ENCODE data around the gene IPCEF1. TPM values are rescaled to one million over a fixed set of nuclear protein-coding genes. Genes with fewer than 3 reads are reported as not detected.

Gene IPCEF1
- total and polyA plus RNA-seq, 2 experiments from 2014 or later, result not detected

DNA sequence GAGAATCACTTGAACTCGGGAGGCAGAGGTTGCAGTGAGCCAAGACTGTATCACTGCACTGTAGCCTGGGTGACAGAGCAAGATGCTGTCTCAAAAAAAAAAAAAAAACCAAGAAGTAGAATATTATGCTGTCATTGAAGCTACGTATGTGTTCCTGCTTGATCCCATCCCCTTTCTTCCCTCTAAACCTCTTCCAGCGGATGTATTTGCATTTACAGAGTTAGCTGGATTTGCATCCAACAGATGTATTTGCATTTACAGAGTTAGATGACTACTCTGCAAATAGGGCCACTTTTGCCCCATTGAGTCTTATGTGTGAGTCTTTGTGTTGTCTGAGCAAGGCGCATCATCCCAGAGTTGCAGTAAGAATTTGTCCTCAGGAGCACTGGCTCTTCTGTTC lies 24.9 kb upstream of the IPCEF1 start:
- no peaks in the 10 kb centered on the region for H3K79me2 ChIP-seq (ENCODE audit: insufficient read depth)
- no peak overlapping the region for H3K9ac ChIP-seq
- no peaks in the 10 kb centered on the region for H4K20me1 ChIP-seq (ENCODE audit: insufficient read depth)
- TF ChIP-seq EZH2 (IDR thresholded peaks at IDR 0.05; ENCODE audit: insufficient read depth, poor library complexity, severe bottlenecking), result no peak
- TF ChIP-seq EZH2phosphoT487 (IDR thresholded peaks at IDR 0.05; ENCODE audit: insufficient read depth, low read depth), result no peak
- H3K36me3 ChIP-seq (ENCODE audit: low read depth), result no peaks in the 10 kb centered on the region
- in situ Hi-C loops (cut with MboI), result no loop called here
- WGBS, 2 experiments (ENCODE audit: low coverage in 1 of 2, low lambda C conversion rate in 2 of 2, missing lambda C conversion rate in 2 of 2), result 86 to 90% methylated on average over 4 of the region's 4 CpGs
- H3K4me3 ChIP-seq, result no peak overlapping the region
- no peaks in the 10 kb centered on the region for H3K4me1 ChIP-seq (ENCODE audit: insufficient read depth)
- H3K4me2 ChIP-seq (ENCODE audit: unreplicated experiment), result no peak overlapping the region
- no peak for DNase-seq
- no peaks in the 10 kb centered on the region for H3K9me3 ChIP-seq (ENCODE audit: low read depth)
- H3K27me3 ChIP-seq (replicated peaks; ENCODE audit: insufficient read depth), result peaks cover 8% of the 10 kb centered on the region
- H2AFZ ChIP-seq, result no peak overlapping the region
- no peaks in the 10 kb centered on the region for H3F3A ChIP-seq (ENCODE audit: insufficient read depth)
- H3K9me2 ChIP-seq (ENCODE audit: insufficient read depth), result no peaks in the 10 kb centered on the region
- H3K27ac ChIP-seq, result no peak overlapping the region

DNA sequence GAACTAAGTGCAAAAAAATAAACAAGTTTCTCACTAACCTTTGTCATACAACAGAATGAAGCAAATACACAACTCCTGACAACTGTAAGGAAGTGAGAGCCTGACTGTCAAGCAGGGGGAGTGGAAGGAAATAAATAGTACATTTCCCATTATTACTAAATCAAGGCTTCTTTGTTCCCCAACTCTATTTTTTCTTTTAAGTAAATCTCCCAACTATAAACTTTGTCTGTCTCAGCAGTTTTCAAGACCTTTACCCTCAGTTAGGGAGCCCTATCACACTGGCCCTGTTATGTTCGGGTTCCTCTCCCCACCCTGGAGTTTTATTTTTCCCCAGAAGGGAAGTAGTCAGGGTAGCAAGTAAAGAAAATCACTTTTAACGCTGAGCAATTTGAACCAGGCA lies 24.1 kb upstream of the IPCEF1 start:
- Histone ChIP-seq H2AFZ (no peak overlapping the region), H3K4me3 (no peak overlapping the region), H3F3A (ENCODE audit: insufficient read depth) (no peaks in the 10 kb centered on the region), H3K9me2 (ENCODE audit: insufficient read depth) (no peaks in the 10 kb centered on the region), H3K27me3 (replicated peaks; ENCODE audit: insufficient read depth) (peaks cover 8% of the 10 kb centered on the region), H4K20me1 (ENCODE audit: insufficient read depth) (no peaks in the 10 kb centered on the region), H3K9ac (no peak overlapping the region), H3K27ac (no peak overlapping the region), H3K36me3 (ENCODE audit: low read depth) (no peaks in the 10 kb centered on the region), H3K9me3 (ENCODE audit: low read depth) (no peaks in the 10 kb centered on the region), H3K4me1 (ENCODE audit: insufficient read depth) (no peaks in the 10 kb centered on the region), H3K4me2 (ENCODE audit: unreplicated experiment) (no peak overlapping the region), H3K79me2 (ENCODE audit: insufficient read depth) (no peaks in the 10 kb centered on the region)
- in situ Hi-C loops (cut with MboI), result no loop called here
- no peak for DNase-seq
- TF ChIP-seq EZH2 (IDR thresholded peaks at IDR 0.05; ENCODE audit: insufficient read depth, poor library complexity, severe bottlenecking) (no peak), EZH2phosphoT487 (IDR thresholded peaks at IDR 0.05; ENCODE audit: insufficient read depth, low read depth) (no peak)
- WGBS, 2 experiments (ENCODE audit: low coverage in 1 of 2, low lambda C conversion rate in 2 of 2, missing lambda C conversion rate in 2 of 2), result 89 to 95% methylated on average over 2 of the region's 2 CpGs

DNA sequence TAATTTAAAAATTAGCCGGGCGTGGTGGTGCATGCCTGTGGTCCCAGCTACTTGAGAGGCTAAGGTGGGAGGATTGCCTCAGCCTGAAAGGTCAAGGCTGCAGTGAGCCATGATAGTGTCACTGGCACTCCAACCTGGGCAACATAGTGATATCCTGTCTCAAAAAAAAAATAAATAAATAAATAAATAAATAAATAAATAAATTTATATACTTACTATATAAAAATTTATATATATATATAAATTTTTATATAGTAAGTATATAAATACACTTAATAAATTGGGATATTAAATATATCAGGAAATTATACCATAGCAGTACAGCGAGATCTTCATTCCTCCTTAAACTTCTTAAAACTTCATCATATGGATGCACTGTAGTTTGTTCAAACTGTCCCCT lies 23.0 kb upstream of the IPCEF1 start:
- Histone ChIP-seq H2AFZ (no peak overlapping the region), H3K79me2 (ENCODE audit: insufficient read depth) (no peaks in the 10 kb centered on the region), H3F3A (ENCODE audit: insufficient read depth) (no peaks in the 10 kb centered on the region), H3K27ac (no peak overlapping the region), H3K9me2 (ENCODE audit: insufficient read depth) (no peaks in the 10 kb centered on the region), H3K27me3 (replicated peaks; ENCODE audit: insufficient read depth) (no peaks in the 10 kb centered on the region; the same call in 1 of the 2 replicates), H4K20me1 (ENCODE audit: insufficient read depth) (no peaks in the 10 kb centered on the region), H3K9me3 (ENCODE audit: low read depth) (no peaks in the 10 kb centered on the region), H3K9ac (no peak overlapping the region), H3K4me1 (ENCODE audit: insufficient read depth) (no peaks in the 10 kb centered on the region), H3K36me3 (ENCODE audit: low read depth) (no peaks in the 10 kb centered on the region), H3K4me2 (ENCODE audit: unreplicated experiment) (no peak overlapping the region), H3K4me3 (no peak overlapping the region)
- 92 to 95% methylated on average over 3 of the region's 3 CpGs for WGBS, 2 experiments (ENCODE audit: low coverage in 1 of 2, low lambda C conversion rate in 2 of 2, missing lambda C conversion rate in 2 of 2)
- TF ChIP-seq EZH2phosphoT487 (IDR thresholded peaks at IDR 0.05; ENCODE audit: insufficient read depth, low read depth) (no peak), EZH2 (IDR thresholded peaks at IDR 0.05; ENCODE audit: insufficient read depth, poor library complexity, severe bottlenecking) (no peak)
- no peak for DNase-seq
- in situ Hi-C loops (cut with MboI), result no loop called here

DNA sequence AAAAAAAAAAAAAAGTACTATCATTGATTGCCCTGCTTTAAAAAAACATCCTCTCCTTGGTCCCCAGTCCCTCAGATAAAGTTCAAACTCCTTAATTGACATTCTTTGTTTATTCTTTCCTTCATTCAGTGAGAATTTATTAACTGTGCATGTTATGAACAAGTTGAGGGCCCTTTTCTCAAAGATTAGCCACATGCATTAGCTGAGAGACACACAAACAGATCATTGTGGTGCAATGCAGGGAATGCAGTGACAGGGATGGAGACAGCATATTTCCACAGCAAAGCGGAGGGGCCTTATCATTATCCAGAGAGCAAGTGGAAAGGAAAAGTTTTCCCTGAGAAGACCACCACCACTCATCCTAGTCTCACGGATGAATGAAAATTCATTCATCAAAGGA lies 21.9 kb upstream of the IPCEF1 start:
- no peak overlapping the region for H3K4me2 ChIP-seq (ENCODE audit: unreplicated experiment)
- TF ChIP-seq EZH2 (IDR thresholded peaks at IDR 0.05; ENCODE audit: insufficient read depth, poor library complexity, severe bottlenecking) (no peak), EZH2phosphoT487 (IDR thresholded peaks at IDR 0.05; ENCODE audit: insufficient read depth, low read depth) (no peak)
- no peaks in the 10 kb centered on the region for H3K36me3 ChIP-seq (ENCODE audit: low read depth)
- H3K27me3 ChIP-seq (replicated peaks; ENCODE audit: insufficient read depth), result no peaks in the 10 kb centered on the region; the same call in 1 of the 2 replicates
- H3K4me1 ChIP-seq (ENCODE audit: insufficient read depth), result no peaks in the 10 kb centered on the region
- no peaks in the 10 kb centered on the region for H3K9me2 ChIP-seq (ENCODE audit: insufficient read depth)
- H3K27ac ChIP-seq, result no peak overlapping the region
- no peak for DNase-seq
- H3K9ac ChIP-seq, result no peak overlapping the region
- no peak overlapping the region for H2AFZ ChIP-seq
- no peaks in the 10 kb centered on the region for H3F3A ChIP-seq (ENCODE audit: insufficient read depth)
- no peaks in the 10 kb centered on the region for H3K79me2 ChIP-seq (ENCODE audit: insufficient read depth)
- WGBS, 2 experiments (ENCODE audit: low coverage in 1 of 2, low lambda C conversion rate in 2 of 2, missing lambda C conversion rate in 2 of 2), result 90 to 96% methylated on average over 2 of the region's 2 CpGs
- H4K20me1 ChIP-seq (ENCODE audit: insufficient read depth), result no peaks in the 10 kb centered on the region
- no peaks in the 10 kb centered on the region for H3K9me3 ChIP-seq (ENCODE audit: low read depth)
- no peak overlapping the region for H3K4me3 ChIP-seq
- in situ Hi-C loops (cut with MboI), result no loop called here

DNA sequence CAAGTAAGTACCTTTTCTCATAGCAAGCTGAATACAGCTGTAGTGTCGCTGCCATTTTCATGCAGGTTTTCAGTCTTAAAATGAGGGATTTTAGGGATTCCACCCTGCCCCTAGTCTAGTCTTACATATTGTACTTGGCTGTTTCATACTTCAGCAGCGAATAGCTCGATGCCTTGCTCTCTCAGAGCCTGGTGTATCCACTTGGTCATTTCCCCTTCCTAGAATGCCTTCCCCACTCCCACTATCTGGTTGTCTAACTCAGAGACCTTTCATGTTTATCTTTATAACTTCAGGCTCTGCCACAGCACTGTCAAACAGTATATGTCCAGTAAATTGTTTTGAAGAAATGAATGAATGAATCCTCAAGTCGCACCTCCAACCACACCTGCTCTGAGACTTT lies 21.1 kb upstream of the IPCEF1 start:
- no peaks in the 10 kb centered on the region for H3K9me2 ChIP-seq (ENCODE audit: insufficient read depth)
- no peak overlapping the region for H3K4me2 ChIP-seq (ENCODE audit: unreplicated experiment)
- no peaks in the 10 kb centered on the region for H3F3A ChIP-seq (ENCODE audit: insufficient read depth)
- DNase-seq, result no peak
- no peak overlapping the region for H3K27ac ChIP-seq
- in situ Hi-C loops (cut with MboI), result no loop called here
- no peak overlapping the region for H2AFZ ChIP-seq
- H4K20me1 ChIP-seq (ENCODE audit: insufficient read depth), result no peaks in the 10 kb centered on the region
- TF ChIP-seq EZH2phosphoT487 (IDR thresholded peaks at IDR 0.05; ENCODE audit: insufficient read depth, low read depth), result no peak
- no peaks in the 10 kb centered on the region for H3K4me1 ChIP-seq (ENCODE audit: insufficient read depth)
- no peaks in the 10 kb centered on the region for H3K9me3 ChIP-seq (ENCODE audit: low read depth)
- H3K4me3 ChIP-seq, result no peak overlapping the region
- no peaks in the 10 kb centered on the region for H3K36me3 ChIP-seq (ENCODE audit: low read depth)
- no peak overlapping the region for H3K9ac ChIP-seq
- no peaks in the 10 kb centered on the region; the same call in 1 of the 2 replicates for H3K27me3 ChIP-seq (replicated peaks; ENCODE audit: insufficient read depth)
- H3K79me2 ChIP-seq (ENCODE audit: insufficient read depth), result no peaks in the 10 kb centered on the region
- 92 to 96% methylated on average over 4 of the region's 4 CpGs for WGBS, 2 experiments (ENCODE audit: low coverage in 1 of 2, low lambda C conversion rate in 2 of 2, missing lambda C conversion rate in 2 of 2)

All from GM23248 (cell line).